Body of pancreas (tissue), 4 donors: ENCODE data around the gene C22orf15.

Experiments used
- POLR2A ChIP-seq, 3 donors: fragments of 450-650 bp; IDR thresholded peaks; one replicate each; pipeline ENCODE4 v1.6.1; 2016; ENCODE audit warnings: antibody characterized with exemption in 3 of 3, mild to moderate bottlenecking in 2 of 3
- TF ChIP-seq, protein P1 (sequence below), 7 experiments: fragments of 450-650 bp in 4 of 7; fragments of 200-600 bp in 3 of 7; sonication (generic) in 3 of 7; IDR thresholded peaks; one replicate each; pipeline ENCODE4 v1.5.1; 2016 to 2019; ENCODE audit warnings: antibody characterized with exemption in 7 of 7

DNA sequence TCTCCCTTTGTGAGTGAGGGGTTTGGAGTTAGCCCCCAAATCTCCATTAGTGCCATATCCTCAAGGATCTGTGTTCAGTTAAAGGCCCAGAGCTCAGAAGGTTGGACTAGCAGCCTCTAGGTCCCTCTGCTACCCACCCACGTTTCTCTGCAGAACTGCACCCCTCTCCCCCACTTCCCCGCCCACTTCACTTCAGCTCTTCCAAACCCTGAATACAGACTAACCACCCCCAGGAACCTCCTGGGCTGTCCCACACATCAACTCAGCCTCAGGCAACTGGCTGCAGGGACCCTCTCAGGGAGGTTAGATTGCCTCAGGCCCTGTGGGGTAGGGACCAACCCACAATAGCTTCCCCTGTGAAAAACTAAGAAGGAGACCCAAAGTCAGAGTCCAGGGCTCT lies 9.4 kb upstream of the C22orf15 start:
- TF ChIP-seq, protein P1, sequence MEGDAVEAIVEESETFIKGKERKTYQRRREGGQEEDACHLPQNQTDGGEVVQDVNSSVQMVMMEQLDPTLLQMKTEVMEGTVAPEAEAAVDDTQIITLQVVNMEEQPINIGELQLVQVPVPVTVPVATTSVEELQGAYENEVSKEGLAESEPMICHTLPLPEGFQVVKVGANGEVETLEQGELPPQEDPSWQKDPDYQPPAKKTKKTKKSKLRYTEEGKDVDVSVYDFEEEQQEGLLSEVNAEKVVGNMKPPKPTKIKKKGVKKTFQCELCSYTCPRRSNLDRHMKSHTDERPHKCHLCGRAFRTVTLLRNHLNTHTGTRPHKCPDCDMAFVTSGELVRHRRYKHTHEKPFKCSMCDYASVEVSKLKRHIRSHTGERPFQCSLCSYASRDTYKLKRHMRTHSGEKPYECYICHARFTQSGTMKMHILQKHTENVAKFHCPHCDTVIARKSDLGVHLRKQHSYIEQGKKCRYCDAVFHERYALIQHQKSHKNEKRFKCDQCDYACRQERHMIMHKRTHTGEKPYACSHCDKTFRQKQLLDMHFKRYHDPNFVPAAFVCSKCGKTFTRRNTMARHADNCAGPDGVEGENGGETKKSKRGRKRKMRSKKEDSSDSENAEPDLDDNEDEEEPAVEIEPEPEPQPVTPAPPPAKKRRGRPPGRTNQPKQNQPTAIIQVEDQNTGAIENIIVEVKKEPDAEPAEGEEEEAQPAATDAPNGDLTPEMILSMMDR (IDR thresholded peaks at IDR 0.05) = no peak
- TF ChIP-seq POLR2A (IDR thresholded peaks at IDR 0.05) = no peak
